GM23338 (cell line): ENCODE measurements around the gene KCNMB1. TPM values are rescaled to one million over a fixed set of nuclear protein-coding genes. Genes with fewer than 3 reads are reported as not detected.

Source experiments
- ATAC-seq: fragments of 200-7000 bp; cut with Tn5 transposase; 3 replicates; pipeline ENCODE4 v1.9.1; 2020
- DNase-seq: peaks from one replicate; pipeline ENCODE4 v3.0.0-alpha.2; 2015; ENCODE audit warnings: low spot score
- H2AFZ ChIP-seq: fragments of 200-600 bp; sonication (generic); 2 replicates; pipeline ENCODE4 v1.8.0; 2016; ENCODE audit warnings: antibody characterized with exemption, mild to moderate bottlenecking, moderate library complexity
- H3F3A ChIP-seq: fragments of 200-600 bp; sonication (generic); replicated peaks from 2 replicates; pipeline ENCODE4 v1.8.0; 2017; ENCODE audit warnings: antibody characterized with exemption, mixed run types, low read depth
- H3K27ac ChIP-seq: fragments of 200-600 bp; sonication (generic); 2 replicates; pipeline ENCODE4 v1.6.1; 2016; ENCODE audit warnings: low read depth
- H3K27me3 ChIP-seq: fragments of 200-600 bp; sonication (generic); 2 replicates; pipeline ENCODE4 v1.8.0; 2016; ENCODE audit warnings: mild to moderate bottlenecking, mixed run types, moderate library complexity; ENCODE audit not compliant: insufficient read depth
- H3K36me3 ChIP-seq: fragments of 200-600 bp; sonication (generic); 2 replicates; pipeline ENCODE4 v1.8.0; 2016; ENCODE audit warnings: mild to moderate bottlenecking; ENCODE audit not compliant: insufficient read depth
- H3K4me1 ChIP-seq: fragments of 200-600 bp; sonication (generic); 2 replicates; pipeline ENCODE4 v1.8.0; 2016; ENCODE audit warnings: mild to moderate bottlenecking, moderate library complexity; ENCODE audit not compliant: insufficient read depth
- H3K4me2 ChIP-seq: fragments of 200-600 bp; sonication (generic); 2 replicates; pipeline ENCODE4 v1.7.1; 2017; ENCODE audit warnings: mixed run types
- H3K4me3 ChIP-seq: fragments of 200-600 bp; sonication (generic); 2 replicates; pipeline ENCODE4 v1.6.1; 2016; ENCODE audit warnings: mixed run types
- H3K79me2 ChIP-seq: fragments of 200-600 bp; sonication (generic); replicated peaks from 2 replicates; pipeline ENCODE4 v1.8.0; 2017; ENCODE audit warnings: mild to moderate bottlenecking; ENCODE audit not compliant: insufficient read depth
- H3K9me2 ChIP-seq: fragments of 200-600 bp; sonication (generic); 2 replicates; pipeline ENCODE4 v1.8.0; 2017; ENCODE audit not compliant: insufficient read depth
- H4K20me1 ChIP-seq: fragments of 200-600 bp; sonication (generic); replicated peaks from 2 replicates; pipeline ENCODE4 v1.8.0; 2017; ENCODE audit warnings: mild to moderate bottlenecking; ENCODE audit not compliant: insufficient read depth
- H3K27ac Mint-ChIP-seq: 2 replicates; pipeline ENCODE4 v1.8.0; 2020; ENCODE audit warnings: inconsistent platforms, mild to moderate bottlenecking, moderate library complexity, mixed read lengths
- H3K27me3 Mint-ChIP-seq: 3 replicates; pipeline ENCODE4 v1.8.0; 2022; ENCODE audit warnings: low read depth, mild to moderate bottlenecking, moderate library complexity, mixed read lengths, inconsistent platforms; ENCODE audit not compliant: insufficient read depth, poor library complexity
- H3K36me3 Mint-ChIP-seq: 3 replicates; pipeline ENCODE4 v1.8.0; 2021; ENCODE audit warnings: low read depth, mild to moderate bottlenecking, inconsistent platforms, moderate library complexity, mixed read lengths
- H3K4me1 Mint-ChIP-seq: 3 replicates; pipeline ENCODE4 v1.8.0; 2020; ENCODE audit warnings: mild to moderate bottlenecking, inconsistent platforms, mixed read lengths
- H3K4me3 Mint-ChIP-seq: 3 replicates; pipeline ENCODE4 v1.8.0; 2021; ENCODE audit warnings: moderate library complexity, mild to moderate bottlenecking, inconsistent platforms, mixed read lengths
- H3K9me3 Mint-ChIP-seq: 3 replicates; pipeline ENCODE4 v1.8.0; 2020; ENCODE audit warnings: moderate library complexity, mild to moderate bottlenecking, inconsistent platforms, mixed read lengths
- CREB1 ChIP-seq: fragments of 250-450 bp; sonication (Bioruptor Pico); IDR thresholded peaks from 2 replicates; pipeline ENCODE4 v1.5.0; 2020; ENCODE audit warnings: low read depth, mild to moderate bottlenecking, moderate library complexity
- CTCF ChIP-seq, 2 experiments: fragments of 200-600 bp in 1 of 2; sonication (generic) in 1 of 2; conservative IDR thresholded peaks; 2 replicates each; pipeline versions ENCODE4 v1.5.1 to v1.6.1; 2016 to 2017; ENCODE audit warnings: antibody characterized with exemption in 2 of 2, low read depth in 2 of 2, mild to moderate bottlenecking in 2 of 2, moderate library complexity in 1 of 2
- ETS1 ChIP-seq: IDR thresholded peaks from 2 replicates; pipeline ENCODE4 v1.6.1; 2016; ENCODE audit warnings: antibody characterized with exemption
- EZH2 ChIP-seq: fragments of 200-600 bp; sonication (generic); IDR thresholded peaks from one replicate; pipeline ENCODE4 v1.8.0; 2017; ENCODE audit warnings: antibody characterized with exemption, mild to moderate bottlenecking, low read depth; ENCODE audit not compliant: unreplicated experiment
- EZH2phosphoT487 ChIP-seq: fragments of 200-600 bp; sonication (generic); IDR thresholded peaks from one replicate; pipeline ENCODE4 v1.8.1; 2018; ENCODE audit warnings: antibody characterized with exemption; ENCODE audit not compliant: unreplicated experiment
- JUNB ChIP-seq: IDR thresholded peaks from one replicate; pipeline ENCODE4 v1.6.1; 2016; ENCODE audit warnings: antibody characterized with exemption; ENCODE audit not compliant: unreplicated experiment
- POLR2AphosphoS5 ChIP-seq: IDR thresholded peaks from 2 replicates; pipeline ENCODE4 v1.6.1; 2016; ENCODE audit warnings: antibody characterized with exemption, low read depth
- REST ChIP-seq: IDR thresholded peaks from one replicate; pipeline ENCODE4 v1.6.1; 2018; ENCODE audit warnings: antibody characterized with exemption; ENCODE audit not compliant: unreplicated experiment
- STAT1 ChIP-seq: IDR thresholded peaks from one replicate; pipeline ENCODE4 v1.6.1; 2016; ENCODE audit warnings: antibody characterized with exemption; ENCODE audit not compliant: unreplicated experiment
- ZNF114 ChIP-seq: fragments of 250-450 bp; sonication (Bioruptor Pico); IDR thresholded peaks from 2 replicates; pipeline ENCODE4 v1.5.0; 2020; ENCODE audit warnings: mild to moderate bottlenecking, moderate library complexity
- ZNF462 ChIP-seq: fragments of 250-450 bp; sonication (Bioruptor Pico); IDR thresholded peaks from 2 replicates; pipeline ENCODE4 v1.5.0; 2020; ENCODE audit warnings: mild to moderate bottlenecking, moderate library complexity
- polyA plus RNA-seq: library from polyadenylated mRNA; unstranded; fragments of >200 nt; fragmentation: Nextera tagmentation; extraction: Ambion mirVana; gene quantifications from 2 replicates; pipeline ENCODE4 v1.2.1, GENCODE V29; 2016
- total RNA-seq: library from RNA; depleted of rRNA; stranded (reverse); fragments of >200 nt; shearing (Covaris generic); gene quantifications from 2 replicates; pipeline ENCODE4 v1.2.3, GENCODE V29; 2014

The KCNMB1 gene
- total and polyA plus RNA-seq, 2 experiments from 2014 or later: 0.17 to 0.19 TPM

GRCh38 chr5:170434966-170435605 lies 45.9 kb upstream of the KCNMB1 start:
- peak; percentile 92 to 97 for TF ChIP-seq CTCF (conservative IDR thresholded peaks at IDR 0.05; ENCODE audit: low read depth in 2 of 2)
- no peak for TF ChIP-seq STAT1
- no peak for TF ChIP-seq ETS1
- TF ChIP-seq CREB1 (CRISPR knock-in tag): 0 out of 2 replicates have a peak, but pooled peaks have one; percentile 5
- no peak for TF ChIP-seq POLR2AphosphoS5
- no peak for TF ChIP-seq EZH2phosphoT487
- no peak for TF ChIP-seq REST
- no peak for TF ChIP-seq JUNB
- TF ChIP-seq EZH2: no peak
- TF ChIP-seq ZNF114 (CRISPR knock-in tag): no peak
- no peak for TF ChIP-seq ZNF462 (CRISPR knock-in tag)
- no peak overlapping the region for H3K27ac Mint-ChIP-seq
- H3K9me3 Mint-ChIP-seq: peaks cover 6% of the 10 kb centered on the region; the same call in 2 of the 3 replicates
- no peak overlapping the region for H3K4me2 ChIP-seq
- H3F3A ChIP-seq: no peaks in the 10 kb centered on the region
- peaks cover 21% of the 10 kb centered on the region for H3K4me1 ChIP-seq
- H3K27ac ChIP-seq: no peak overlapping the region
- no peaks in the 10 kb centered on the region for H3K79me2 ChIP-seq
- ATAC-seq: peak; percentile 91
- H4K20me1 ChIP-seq: no peaks in the 10 kb centered on the region
- no peaks in the 10 kb centered on the region for H3K27me3 ChIP-seq
- peak overlapping the region; percentile 85; the same call in 1 of the 2 replicates for H2AFZ ChIP-seq
- no peaks in the 10 kb centered on the region for H3K9me2 ChIP-seq
- H3K36me3 Mint-ChIP-seq: peaks cover 2% of the 10 kb centered on the region; the same call in 1 of the 3 replicates
- DNase-seq: peak; percentile 78
- H3K4me1 Mint-ChIP-seq: peaks cover 23% of the 10 kb centered on the region
- no peak overlapping the region for H3K4me3 ChIP-seq
- H3K36me3 ChIP-seq: 0 out of 2 replicates have a peak, but pooled peaks cover 6% of the 10 kb centered on the region
- H3K27me3 Mint-ChIP-seq: peaks cover 5% of the 10 kb centered on the region
- no peak overlapping the region for H3K4me3 Mint-ChIP-seq
